OCI-LY3 (cell line): ENCODE data around the gene ACOXL.

Source experiments
- CTCF ChIP-seq: fragments of 200-600, 300-600 bp; sonication (generic); IDR thresholded peaks from 2 replicates; pipeline ENCODE4 v1.5.1; 2014; ENCODE audit warnings: antibody characterized with exemption, low read length, low read depth
- EZH2phosphoT487 ChIP-seq: fragments of 200-600 bp; shearing (Covaris generic); IDR thresholded peaks from 2 replicates; pipeline ENCODE4 v1.6.1; 2018; ENCODE audit warnings: antibody characterized with exemption, mixed run types, low read depth

GRCh38 chr2:111166115-111166514 is 433.7 kb downstream of the ACOXL start:
- no peak for TF ChIP-seq CTCF
- no peak for TF ChIP-seq EZH2phosphoT487
